Stimulated activated CD4-positive, alpha-beta T cell treated with anti-CD3 and anti-CD28 coated beads, Interleukin-2, amount 100 ng/mL, for 24 hours (primary cell): Measurements from ENCODE around the gene STK32A.

Experiments
- DNase-seq, 2 donors: peaks; one replicate each; pipeline ENCODE4 v3.0.0-alpha.2; 2020

Gene STK32A

DNA sequence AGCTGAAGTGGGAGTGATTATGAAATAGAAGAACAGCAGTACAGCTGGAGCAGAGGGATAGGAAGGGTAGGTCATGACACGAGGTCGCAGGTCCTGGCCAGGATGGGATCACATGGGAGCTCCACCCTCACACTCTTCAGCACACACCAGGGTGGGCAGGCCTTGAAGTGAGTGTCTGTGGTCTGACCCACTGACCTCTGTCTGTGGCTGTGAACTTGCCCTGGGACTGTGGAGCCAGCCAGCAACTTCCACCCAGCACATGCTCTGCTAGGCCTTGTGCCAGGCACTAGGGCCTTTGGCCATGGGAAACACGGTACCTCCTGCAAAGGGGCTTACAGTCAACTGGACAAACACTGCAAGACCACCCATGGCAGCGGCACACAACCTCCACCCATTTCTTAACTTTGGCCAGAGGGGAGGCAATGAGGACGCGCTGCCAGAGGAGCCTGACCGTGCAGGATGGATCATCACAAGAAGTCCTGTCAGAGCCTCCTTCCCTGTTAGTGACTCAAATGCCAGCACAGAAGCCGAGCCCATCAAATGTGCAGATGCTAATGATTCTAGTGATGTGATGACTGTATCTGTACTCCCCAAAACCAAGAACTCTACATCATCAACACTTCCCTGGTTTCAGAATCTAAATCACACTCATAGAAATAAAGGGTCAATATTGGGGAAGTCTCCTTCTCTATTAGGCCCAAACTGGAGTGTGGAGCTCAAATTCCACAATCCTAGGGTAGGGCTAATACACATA lies 161.4 kb downstream of the STK32A start:
- DNase-seq, result no peak

DNA sequence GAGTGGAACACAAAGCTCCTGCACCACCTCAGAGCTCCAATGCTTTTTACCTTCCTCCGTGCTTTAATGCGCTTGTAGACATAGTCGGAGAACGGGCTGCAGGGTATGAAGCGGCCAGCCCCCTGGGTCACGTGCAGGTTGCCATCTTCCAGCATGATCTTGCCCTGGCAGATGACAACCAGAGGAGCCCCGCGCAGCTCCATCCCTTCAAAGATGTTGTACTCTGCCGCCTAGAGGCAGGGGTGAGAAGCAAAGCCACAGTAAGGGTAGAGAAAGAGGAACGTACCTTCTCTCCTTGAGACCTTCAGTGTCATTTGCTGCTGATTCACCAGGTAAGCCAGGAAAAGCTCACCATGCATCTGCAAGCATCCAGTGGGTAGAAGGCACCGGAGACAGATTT lies 162.8 kb downstream of the STK32A start:
- no peak for DNase-seq

GRCh38 chr5:147398860-147399259 lies 164.0 kb downstream of the STK32A start:
- DNase-seq, result no peak

GRCh38 chr5:147400126-147400809 lies 165.4 kb downstream of the STK32A start:
- DNase-seq, result no peak

- no peak for DNase-seq
Observed at GRCh38 chr5:147400881-147401280, 166.1 kb downstream of the STK32A start.

GRCh38 chr5:147403651-147404640 lies 169.1 kb downstream of the STK32A start:
- DNase-seq, result no peak

- no peak for DNase-seq
Observed at GRCh38 chr5:147404706-147405105, 169.9 kb downstream of the STK32A start.

- no peak for DNase-seq
Observed at GRCh38 chr5:147406636-147407035, 171.8 kb downstream of the STK32A start.

- DNase-seq, result no peak
Observed at GRCh38 chr5:147407094-147407681, 172.4 kb downstream of the STK32A start.

GRCh38 chr5:147408980-147409379 lies 174.2 kb downstream of the STK32A start:
- no peak for DNase-seq

DNA sequence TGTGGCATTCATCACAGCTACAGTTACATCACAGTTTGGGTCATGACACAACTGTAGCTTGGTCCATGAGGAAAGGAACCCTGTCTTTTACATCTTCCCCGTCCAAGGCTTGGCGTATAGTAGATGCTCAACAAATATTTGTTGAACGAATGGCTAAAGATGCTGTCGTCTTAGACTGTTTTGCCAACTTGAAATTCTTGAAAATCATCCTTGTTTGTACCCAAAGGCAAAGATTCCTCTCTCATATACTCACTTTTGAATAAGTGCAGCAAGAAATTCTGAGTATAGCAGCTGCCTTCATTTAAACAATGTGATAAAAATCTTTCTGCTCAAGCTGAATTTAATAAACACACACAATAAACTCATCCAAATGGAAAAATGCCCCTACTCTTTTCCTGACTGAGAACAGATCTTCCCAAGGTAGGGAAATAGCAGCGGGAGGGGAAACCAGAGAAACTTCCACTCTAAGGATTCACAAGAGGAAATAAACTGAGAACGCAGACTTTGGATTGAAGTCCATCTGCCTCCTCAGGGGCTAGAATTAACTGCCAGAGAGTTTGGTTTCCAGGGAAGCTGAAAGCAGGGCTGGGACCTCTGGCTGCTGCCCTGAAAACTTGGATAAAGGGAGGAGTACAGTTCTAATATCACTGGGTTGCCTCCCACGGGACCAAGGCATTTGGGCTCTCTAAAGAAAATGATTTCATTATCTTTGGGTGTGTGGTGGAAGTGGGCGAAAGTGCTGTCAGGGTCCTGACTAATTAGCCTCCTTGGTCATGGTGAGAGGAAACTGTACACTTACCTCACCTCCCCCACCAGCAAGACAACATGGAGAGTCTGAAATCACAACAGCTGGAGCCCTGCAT lies 175.9 kb downstream of the STK32A start:
- no peak for DNase-seq

GRCh38 chr5:147411359-147412319 lies 176.8 kb downstream of the STK32A start:
- no peak for DNase-seq

DNA sequence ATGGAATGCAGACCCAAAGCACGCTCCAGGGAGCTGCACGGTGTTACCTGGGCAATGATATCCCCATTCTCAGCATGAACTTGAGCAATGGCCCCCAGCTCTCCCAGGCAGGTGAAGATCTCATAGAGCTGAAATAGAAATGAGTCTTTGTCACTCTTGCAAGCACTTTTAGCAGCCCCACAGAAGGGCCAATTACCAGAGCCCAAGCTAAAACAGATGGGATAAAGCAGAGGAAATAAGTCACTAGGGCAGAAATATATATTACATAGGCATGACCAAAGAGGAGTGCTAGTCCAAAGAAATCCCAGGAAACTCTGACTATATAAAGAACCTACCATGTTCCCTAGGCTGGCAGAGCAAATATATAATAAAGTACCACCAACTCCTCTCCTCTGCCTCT lies 177.7 kb downstream of the STK32A start:
- DNase-seq, result no peak

- DNase-seq, result no peak
Observed at GRCh38 chr5:147413266-147413665, 178.4 kb downstream of the STK32A start.

DNA sequence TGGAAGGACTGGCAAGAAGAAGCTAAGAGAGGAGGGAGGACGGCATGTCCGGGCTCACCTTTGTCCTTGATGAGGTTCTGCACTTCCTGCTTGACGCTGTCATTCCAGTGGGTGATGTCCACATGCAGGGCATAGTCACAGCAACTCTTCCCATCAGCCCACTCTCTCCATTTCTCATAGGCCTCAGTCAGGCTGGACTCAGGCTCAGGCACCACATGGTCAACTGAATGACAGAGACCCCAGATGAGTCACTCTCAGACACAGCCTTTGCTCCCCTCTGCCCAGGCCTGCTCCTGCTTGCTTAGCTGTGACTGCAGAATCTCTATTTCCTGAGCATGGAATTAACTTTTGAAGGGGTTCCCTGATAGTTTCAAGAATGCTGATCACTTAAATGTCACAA lies 180.8 kb downstream of the STK32A start:
- DNase-seq, result no peak

- no peak for DNase-seq
Observed at GRCh38 chr5:147417135-147417813, 182.4 kb downstream of the STK32A start.

- no peak for DNase-seq
Observed at GRCh38 chr5:147418613-147419012, 183.8 kb downstream of the STK32A start.

- no peak for DNase-seq
Observed at GRCh38 chr5:147426640-147427327, 192.0 kb downstream of the STK32A start.
